ENCODE measurements around the gene HSPA6. TPM values are rescaled to one million over a fixed set of nuclear protein-coding genes. Genes with fewer than 3 reads are reported as not detected.

The HSPA6 gene
- total RNA-seq, 1 donor from 2014 or later: 0.98 TPM

GRCh38 chr1:161482610-161483009 lies 41.7 kb upstream of the HSPA6 start:
- Histone ChIP-seq H3K4me1 (no peaks in the 10 kb centered on the region), H3K9me3 (no peaks in the 10 kb centered on the region), H3K4me3 (no peak overlapping the region), H3K36me3 (no peaks in the 10 kb centered on the region), H3K27me3 (no peaks in the 10 kb centered on the region), H3K27ac (no peak overlapping the region)
- intact Hi-C loops (cut with DNase I): no loop called here
- DNase-seq (ENCODE audit: extremely low spot score in 2 of 2): no peak
- TF ChIP-seq CTCF (IDR thresholded peaks at IDR 0.05): no peak
- TF ChIP-seq POLR2A (IDR thresholded peaks at IDR 0.05): no peak
- no peak for TF ChIP-seq POLR2AphosphoS5 (IDR thresholded peaks at IDR 0.05; ENCODE audit: insufficient read depth in 1 of 2, low read depth in 1 of 2)

GRCh38 chr1:161483361-161483760 lies 41.0 kb upstream of the HSPA6 start:
- Histone ChIP-seq H3K36me3 (no peaks in the 10 kb centered on the region), H3K27ac (no peak overlapping the region), H3K4me1 (no peaks in the 10 kb centered on the region), H3K9me3 (no peaks in the 10 kb centered on the region), H3K27me3 (no peaks in the 10 kb centered on the region), H3K4me3 (no peak overlapping the region)
- DNase-seq (ENCODE audit: extremely low spot score in 2 of 2): no peak
- intact Hi-C loops (cut with DNase I): no loop called here
- no peak for TF ChIP-seq CTCF (IDR thresholded peaks at IDR 0.05)
- no peak for TF ChIP-seq POLR2A (IDR thresholded peaks at IDR 0.05)
- no peak for TF ChIP-seq POLR2AphosphoS5 (IDR thresholded peaks at IDR 0.05; ENCODE audit: insufficient read depth in 1 of 2, low read depth in 1 of 2)

GRCh38 chr1:161484613-161485012 lies 39.7 kb upstream of the HSPA6 start:
- no peaks in the 10 kb centered on the region for H3K9me3 ChIP-seq
- H3K27me3 ChIP-seq: no peaks in the 10 kb centered on the region
- intact Hi-C loops (cut with DNase I): no loop called here
- H3K27ac ChIP-seq: no peak overlapping the region
- no peaks in the 10 kb centered on the region for H3K36me3 ChIP-seq
- TF ChIP-seq POLR2A (IDR thresholded peaks at IDR 0.05) (no peak), CTCF (IDR thresholded peaks at IDR 0.05) (no peak), POLR2AphosphoS5 (IDR thresholded peaks at IDR 0.05; ENCODE audit: insufficient read depth in 1 of 2, low read depth in 1 of 2) (no peak)
- no peaks in the 10 kb centered on the region for H3K4me1 ChIP-seq
- H3K4me3 ChIP-seq: no peak overlapping the region
- no peak for DNase-seq (ENCODE audit: extremely low spot score in 2 of 2)

GRCh38 chr1:161486806-161487741 lies 37.3 kb upstream of the HSPA6 start:
- no peaks in the 10 kb centered on the region for H3K36me3 ChIP-seq
- intact Hi-C loops (cut with DNase I): no loop called here
- no peaks in the 10 kb centered on the region for H3K4me1 ChIP-seq
- DNase-seq (ENCODE audit: extremely low spot score in 2 of 2): no peak
- TF ChIP-seq CTCF (IDR thresholded peaks at IDR 0.05): peak; percentile 45 to 70 (median 48)
- TF ChIP-seq POLR2A (IDR thresholded peaks at IDR 0.05): no peak
- no peak overlapping the region for H3K27ac ChIP-seq
- no peaks in the 10 kb centered on the region for H3K27me3 ChIP-seq
- H3K9me3 ChIP-seq: no peaks in the 10 kb centered on the region
- no peak overlapping the region for H3K4me3 ChIP-seq

GRCh38 chr1:161491472-161491871 lies 32.9 kb upstream of the HSPA6 start:
- no peaks in the 10 kb centered on the region for H3K27me3 ChIP-seq
- H3K4me3 ChIP-seq: no peak overlapping the region
- no peak for DNase-seq (ENCODE audit: extremely low spot score in 2 of 2)
- no peak overlapping the region for H3K27ac ChIP-seq
- intact Hi-C loops (cut with DNase I): no loop called here
- no peaks in the 10 kb centered on the region for H3K9me3 ChIP-seq
- TF ChIP-seq POLR2AphosphoS5 (IDR thresholded peaks at IDR 0.05; ENCODE audit: insufficient read depth in 1 of 2, low read depth in 1 of 2): no peak
- no peak for TF ChIP-seq CTCF (IDR thresholded peaks at IDR 0.05)
- no peak for TF ChIP-seq POLR2A (IDR thresholded peaks at IDR 0.05)
- no peaks in the 10 kb centered on the region for H3K36me3 ChIP-seq
- H3K4me1 ChIP-seq: no peaks in the 10 kb centered on the region
